Astrocyte of the cerebellum (primary cell): Measurements from ENCODE around the gene SGIP1.

Experiments used
- DNase-seq: peaks from one replicate; pipeline ENCODE4 v3.0.0-alpha.2; 2011; ENCODE audit warnings: low read depth
- H3K4me3 ChIP-seq: 2 replicates; pipeline ENCODE4 v1.5.1; 2011; ENCODE audit warnings: mild to moderate bottlenecking, low read depth, low read length, moderate library complexity
- CTCF ChIP-seq: IDR thresholded peaks from 2 replicates; pipeline ENCODE4 v1.5.1; 2012; ENCODE audit warnings: low read length, low read depth, moderate library complexity, mild to moderate bottlenecking; ENCODE audit errors: missing control alignments
- in situ Hi-C: cut with HindIII; loops from 2 replicates; pipeline ENCODE4 v1.10.0; 2017; ENCODE audit warnings: low sequenced_read_pairs

The SGIP1 gene

GRCh38 chr1:66633159-66633558 is 99.2 kb downstream of the SGIP1 start:
- no peak for TF ChIP-seq CTCF
- DNase-seq = no peak
- in situ Hi-C loops = no loop called here
- H3K4me3 ChIP-seq = no peak overlapping the region

DNA sequence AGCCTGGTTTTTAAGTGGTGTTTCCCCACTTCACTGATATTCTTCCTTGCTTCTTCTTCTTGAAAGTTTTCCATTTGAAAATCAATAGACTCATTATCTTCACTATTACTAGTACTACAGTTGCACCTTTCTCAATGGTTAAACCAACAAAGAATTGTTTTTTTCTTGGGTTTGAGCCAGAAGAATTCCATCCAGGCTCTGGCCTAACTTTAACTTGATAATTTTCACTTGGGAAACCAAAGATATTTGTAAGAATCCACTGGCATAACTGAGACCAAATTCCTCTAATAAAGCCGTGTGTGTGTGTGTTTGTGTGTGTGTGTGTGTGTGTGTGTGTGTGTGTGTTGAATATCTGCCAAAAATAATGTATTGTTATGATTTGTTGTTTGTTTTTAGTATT is 103.2 kb downstream of the SGIP1 start:
- TF ChIP-seq CTCF = no peak
- in situ Hi-C loops = no loop called here
- no peak for DNase-seq
- no peak overlapping the region for H3K4me3 ChIP-seq

- in situ Hi-C loops = no loop called here
- no peak overlapping the region for H3K4me3 ChIP-seq
- DNase-seq = no peak
- TF ChIP-seq CTCF = no peak
These were observed 108.0 kb downstream of the SGIP1 start for GRCh38 chr1:66641891-66642473.

DNA sequence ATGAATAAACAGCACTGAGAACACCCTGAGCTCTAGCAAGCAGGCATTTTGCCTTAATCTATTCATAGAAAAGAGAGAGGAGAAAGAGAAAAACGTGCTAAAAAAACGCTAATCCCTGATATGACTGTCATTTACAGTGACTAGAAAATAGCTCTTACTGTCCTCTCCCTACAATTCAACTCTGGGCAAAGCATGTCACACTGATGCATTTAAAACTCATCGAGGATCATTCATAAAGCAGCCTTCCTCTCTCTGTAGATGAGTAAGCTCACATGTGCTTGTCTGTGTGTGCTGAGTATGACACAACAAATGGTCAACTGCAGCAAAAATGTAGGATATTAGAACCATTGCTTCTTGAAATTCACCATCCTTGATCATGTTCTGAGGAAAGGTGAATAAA is 109.0 kb downstream of the SGIP1 start:
- H3K4me3 ChIP-seq = no peak overlapping the region
- in situ Hi-C loops = no loop called here
- no peak for DNase-seq
- TF ChIP-seq CTCF = no peak

GRCh38 chr1:66644331-66644730 is 110.4 kb downstream of the SGIP1 start:
- in situ Hi-C loops = no loop called here
- TF ChIP-seq CTCF = no peak
- no peak overlapping the region for H3K4me3 ChIP-seq
- no peak for DNase-seq

GRCh38 chr1:66648901-66649595 is 115.1 kb downstream of the SGIP1 start:
- in situ Hi-C loops = no loop called here
- H3K4me3 ChIP-seq = no peak overlapping the region
- no peak for DNase-seq
- no peak for TF ChIP-seq CTCF

DNA sequence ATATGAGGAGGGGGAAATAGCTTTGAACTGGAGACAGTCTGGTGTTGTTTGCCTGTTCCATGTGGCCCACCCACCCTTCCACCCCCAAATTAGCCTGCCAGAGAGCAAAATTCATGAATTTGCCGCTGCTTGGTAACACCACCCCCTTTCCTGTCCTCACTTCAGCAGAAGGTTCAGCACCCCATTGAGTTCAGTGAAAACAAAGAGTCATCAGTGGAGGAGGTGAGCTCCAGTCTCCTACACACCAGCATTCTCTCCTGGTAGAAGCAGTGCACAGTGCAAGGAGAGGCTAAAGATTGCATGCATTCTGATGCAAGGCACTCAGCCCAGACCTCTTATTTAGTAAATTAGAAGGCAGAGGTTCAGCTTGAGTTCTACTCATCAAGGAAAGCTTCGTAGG is 118.6 kb downstream of the SGIP1 start:
- in situ Hi-C loops = no loop called here
- no peak overlapping the region for H3K4me3 ChIP-seq
- DNase-seq = no peak
- no peak for TF ChIP-seq CTCF
